Iris pigment epithelial cell (primary cell): Measurements from ENCODE around the gene FILIP1.

Source experiments
- DNase-seq: peaks from one replicate; pipeline ENCODE4 v3.0.0-alpha.2; 2011; ENCODE audit warnings: low read depth

The FILIP1 gene

GRCh38 chr6:75337835-75338580, 155.6 kb downstream of the FILIP1 start:
- DNase-seq = peak; percentile 61

GRCh38 chr6:75334266-75335040, 159.1 kb downstream of the FILIP1 start:
- DNase-seq = peak; percentile 80

- no peak for DNase-seq
Measured at GRCh38 chr6:75333676-75334200, 159.9 kb downstream of the FILIP1 start.

GRCh38 chr6:75331151-75331550, 162.4 kb downstream of the FILIP1 start:
- peak; percentile 10 for DNase-seq

GRCh38 chr6:75329703-75330102, 163.9 kb downstream of the FILIP1 start:
- DNase-seq = no peak

- DNase-seq = no peak
Measured at GRCh38 chr6:75327807-75328206, 165.8 kb downstream of the FILIP1 start.

- DNase-seq = peak; percentile 78
Measured at GRCh38 chr6:75326557-75327258, 166.9 kb downstream of the FILIP1 start.

GRCh38 chr6:75318900-75319299, 174.7 kb downstream of the FILIP1 start:
- DNase-seq = no peak

GRCh38 chr6:75317503-75318206, 175.9 kb downstream of the FILIP1 start:
- peak; percentile 61 for DNase-seq

GRCh38 chr6:75315978-75316377, 177.6 kb downstream of the FILIP1 start:
- no peak for DNase-seq

GRCh38 chr6:75308250-75308988, 185.2 kb downstream of the FILIP1 start:
- DNase-seq = no peak

- no peak for DNase-seq
Measured at GRCh38 chr6:75307364-75308004, 186.1 kb downstream of the FILIP1 start.

- DNase-seq = peak; percentile 67
Measured at GRCh38 chr6:75306064-75306463, 187.5 kb downstream of the FILIP1 start.

GRCh38 chr6:75305573-75305972, 188.0 kb downstream of the FILIP1 start:
- no peak for DNase-seq

GRCh38 chr6:75302280-75302679, 191.3 kb downstream of the FILIP1 start:
- no peak for DNase-seq

GRCh38 chr6:75301537-75301936, 192.1 kb downstream of the FILIP1 start:
- no peak for DNase-seq

GRCh38 chr6:75301088-75301487, 192.5 kb downstream of the FILIP1 start:
- no peak for DNase-seq

- DNase-seq = no peak
Measured at GRCh38 chr6:75300531-75300855, 193.1 kb downstream of the FILIP1 start.

- no peak for DNase-seq
Measured at GRCh38 chr6:75299801-75300530, 193.6 kb downstream of the FILIP1 start.
